HG03095 (cell line): Measurements from ENCODE around the gene SPSB2.

Experiments
- ATAC-seq: cut with Tn5 transposase; IDR thresholded peaks from one replicate; pipeline ENCODE4 v1.9.1; 2021; ENCODE audit warnings: moderate library complexity; ENCODE audit not compliant: unreplicated experiment

The SPSB2 gene

GRCh38 chr12:6853626-6854025, 19.5 kb downstream of the SPSB2 start:
- ATAC-seq, result no peak

GRCh38 chr12:6852651-6853354, 20.3 kb downstream of the SPSB2 start:
- ATAC-seq, result no peak

DNA sequence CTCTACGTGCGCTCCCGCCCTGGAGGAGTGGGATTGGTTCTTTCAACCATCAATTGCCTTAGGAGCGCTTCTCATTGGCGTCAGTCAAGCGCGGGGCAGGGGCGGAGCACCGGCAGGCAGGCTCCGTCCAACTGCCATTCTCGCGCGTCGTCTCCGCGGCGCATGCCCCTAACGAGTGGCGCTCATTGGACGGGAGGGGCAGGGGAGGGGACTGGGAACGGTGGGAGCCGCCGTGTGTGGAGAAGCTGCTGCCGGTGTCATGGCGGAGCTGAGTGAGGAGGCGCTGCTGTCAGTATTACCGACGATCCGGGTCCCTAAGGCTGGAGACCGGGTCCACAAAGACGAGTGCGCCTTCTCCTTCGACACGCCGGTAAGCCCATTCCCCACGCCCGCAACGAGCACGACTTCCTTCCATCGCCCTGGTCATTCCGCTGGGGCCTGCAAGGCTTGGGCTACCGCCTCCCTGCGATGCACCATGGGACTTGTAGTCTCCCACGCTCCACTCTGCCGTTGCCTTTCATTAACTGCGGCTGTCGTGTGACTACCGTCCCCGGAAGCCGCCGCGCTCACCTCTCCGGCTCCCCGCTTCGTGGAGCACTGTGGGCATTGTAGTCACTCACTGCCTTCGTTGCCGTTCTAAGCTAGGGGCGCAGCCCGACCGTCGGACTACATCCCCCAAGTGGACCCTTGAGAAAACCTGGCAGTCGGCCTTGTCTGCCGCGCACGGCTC, 21.0 kb downstream of the SPSB2 start, which contains the start of gene USP5:
TSS of gene USP5 (plus strand) at position 230 of the 730 bp plus-strand sequence. CDS start at position 260, 30 bp downstream.
- peak; percentile 68 for ATAC-seq

- peak; percentile 53 for ATAC-seq
These were observed 21.8 kb downstream of the SPSB2 start, which contains the start of gene CDCA3 for GRCh38 chr12:6851153-6851920. CDCA3 (minus strand) TSS chr12:6851286; CDS start chr12:6850952, 334 bp downstream.

GRCh38 chr12:6850796-6851152, 22.3 kb downstream of the SPSB2 start:
- ATAC-seq, result no peak

- no peak for ATAC-seq
These were observed 23.0 kb downstream of the SPSB2 start for GRCh38 chr12:6849976-6850560.

- ATAC-seq, result no peak
These were observed 23.7 kb downstream of the SPSB2 start for GRCh38 chr12:6849427-6849826.

DNA sequence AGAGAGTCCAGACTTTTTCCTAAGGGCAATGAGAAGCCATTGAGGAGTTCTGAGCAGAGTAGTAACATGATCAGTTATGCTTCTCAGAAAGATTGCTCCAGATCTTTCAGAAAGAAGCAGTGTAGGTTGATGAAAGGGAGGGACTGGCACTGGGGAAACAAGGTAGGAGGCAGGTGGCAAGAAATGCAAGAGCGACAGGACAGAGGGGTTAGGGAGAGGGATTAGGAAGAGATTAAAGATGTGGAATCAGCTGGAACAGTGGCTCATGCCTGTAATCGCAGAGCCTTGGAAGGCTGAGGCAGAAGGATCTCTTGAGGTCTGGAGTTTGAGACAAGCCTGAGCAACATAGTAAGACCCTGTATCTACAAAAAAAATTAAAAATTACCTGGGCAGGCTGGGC, 25.4 kb downstream of the SPSB2 start:
- no peak for ATAC-seq

GRCh38 chr12:6846316-6846869, 26.7 kb downstream of the SPSB2 start:
- no peak for ATAC-seq

DNA sequence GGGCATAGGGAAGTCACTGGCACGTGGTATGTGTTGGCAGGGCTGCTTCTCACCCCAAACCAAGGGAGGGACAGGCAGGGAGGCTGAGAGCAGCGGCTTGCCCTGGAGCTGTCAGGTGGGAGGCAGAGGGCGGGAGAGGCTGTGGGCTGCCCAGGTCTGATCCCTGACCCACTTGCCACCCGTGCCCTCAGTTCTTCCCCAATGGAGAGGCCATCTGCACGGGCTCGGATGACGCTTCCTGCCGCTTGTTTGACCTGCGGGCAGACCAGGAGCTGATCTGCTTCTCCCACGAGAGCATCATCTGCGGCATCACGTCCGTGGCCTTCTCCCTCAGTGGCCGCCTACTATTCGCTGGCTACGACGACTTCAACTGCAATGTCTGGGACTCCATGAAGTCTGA, 27.7 kb downstream of the SPSB2 start:
- ATAC-seq, result no peak

DNA sequence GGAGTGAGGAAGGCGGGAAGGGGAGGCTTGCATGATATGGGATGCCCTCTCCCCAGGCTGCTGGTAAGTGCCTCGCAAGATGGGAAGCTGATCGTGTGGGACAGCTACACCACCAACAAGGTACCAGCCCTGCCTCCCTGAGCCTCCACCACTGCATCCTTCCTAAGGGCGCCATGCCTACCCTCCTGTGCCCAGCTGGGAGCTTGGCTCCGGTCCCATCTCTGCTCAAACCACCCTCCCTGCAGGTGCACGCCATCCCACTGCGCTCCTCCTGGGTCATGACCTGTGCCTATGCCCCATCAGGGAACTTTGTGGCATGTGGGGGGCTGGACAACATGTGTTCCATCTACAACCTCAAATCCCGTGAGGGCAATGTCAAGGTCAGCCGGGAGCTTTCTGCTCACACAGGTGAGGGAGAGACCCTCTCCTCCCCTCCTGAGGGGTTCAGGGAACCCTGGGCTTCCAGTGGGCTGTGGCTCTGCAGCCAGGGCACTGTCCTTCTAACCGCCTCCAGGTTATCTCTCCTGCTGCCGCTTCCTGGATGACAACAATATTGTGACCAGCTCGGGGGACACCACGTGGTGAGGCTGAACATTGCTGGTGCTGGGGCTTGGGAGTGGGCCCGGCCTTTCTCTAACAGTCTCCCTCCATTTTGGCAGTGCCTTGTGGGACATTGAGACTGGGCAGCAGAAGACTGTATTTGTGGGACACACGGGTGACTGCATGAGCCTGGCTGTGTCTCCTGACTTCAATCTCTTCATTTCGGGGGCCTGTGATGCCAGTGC, 29.8 kb downstream of the SPSB2 start:
- ATAC-seq, result no peak

GRCh38 chr12:6842075-6842474, 31.0 kb downstream of the SPSB2 start:
- no peak for ATAC-seq

DNA sequence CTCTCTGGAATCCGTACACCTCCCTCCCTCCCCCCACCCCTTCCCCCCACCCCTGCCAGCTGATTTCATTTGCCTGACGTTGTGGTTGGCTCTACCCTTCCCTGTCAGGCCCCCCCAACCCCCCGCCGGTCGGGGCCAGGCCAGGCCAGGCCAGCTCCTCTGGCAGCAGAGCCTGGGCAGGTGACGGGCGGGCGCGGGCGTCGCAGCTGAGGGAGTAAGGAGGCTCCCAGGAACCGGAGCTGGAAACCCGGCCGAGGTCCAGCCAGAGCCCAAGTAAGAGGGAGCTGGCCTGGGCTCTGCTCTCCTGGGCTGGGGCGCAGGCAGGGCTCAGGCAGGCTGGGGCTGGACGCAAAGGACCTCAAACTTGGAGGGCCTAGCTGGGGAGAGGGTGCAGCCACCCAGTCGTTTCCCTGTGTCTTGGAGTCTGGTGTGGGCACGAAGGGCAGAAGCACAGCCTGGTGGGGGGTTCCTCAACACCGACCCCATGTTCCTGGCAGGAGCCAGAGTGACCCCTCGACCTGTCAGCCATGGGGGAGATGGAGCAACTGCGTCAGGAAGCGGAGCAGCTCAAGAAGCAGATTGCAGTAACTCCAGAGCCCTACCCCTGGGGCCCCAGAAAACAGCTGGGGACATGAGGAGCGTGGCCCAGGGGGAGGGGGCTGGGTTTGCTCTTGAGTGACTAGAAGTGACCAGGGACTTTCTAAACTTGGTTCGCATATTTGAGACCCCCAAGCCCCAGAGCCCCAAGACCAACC, 32.2 kb downstream of the SPSB2 start, which contains the start of gene GNB3:
TSS of gene GNB3 (plus strand) at position 165 of the 755 bp plus-strand sequence. CDS start at position 528, 363 bp downstream.
- no peak for ATAC-seq

GRCh38 chr12:6840330-6840729, 32.8 kb downstream of the SPSB2 start:
- no peak for ATAC-seq

DNA sequence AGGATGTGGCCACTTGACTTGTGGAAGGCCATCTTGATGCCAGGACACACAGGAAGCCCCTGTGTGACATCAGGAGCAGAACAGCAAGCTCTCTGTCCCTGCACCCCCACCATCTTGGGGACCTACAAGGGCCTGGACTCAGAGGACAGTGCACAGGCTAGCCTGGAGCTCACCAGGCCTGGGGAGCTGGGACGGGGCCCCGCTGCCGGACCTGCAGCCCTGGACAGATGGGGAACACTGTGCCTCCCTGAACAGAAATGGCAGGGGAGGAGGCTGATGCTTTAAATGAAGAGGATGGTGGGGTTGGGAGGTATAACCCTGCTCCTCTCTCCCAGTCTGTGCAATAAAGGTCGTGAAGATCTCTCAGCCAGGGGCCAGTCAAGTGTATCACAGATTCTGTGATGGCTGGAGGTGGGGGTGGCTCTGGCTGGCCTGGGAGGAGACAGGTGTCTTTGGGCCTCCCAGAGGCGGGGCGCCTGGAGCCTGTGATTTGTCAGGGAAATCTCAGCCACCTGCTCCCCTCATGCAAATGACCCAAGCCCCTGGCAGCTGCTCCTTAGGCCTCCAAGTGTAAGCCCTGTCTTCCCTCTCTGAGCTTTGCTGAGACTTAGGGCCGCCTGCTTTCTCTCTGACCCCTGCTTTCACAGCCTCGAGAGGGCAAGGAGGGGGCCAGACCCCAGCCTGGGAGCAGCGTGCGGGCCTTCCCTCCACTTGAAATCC, 33.5 kb downstream of the SPSB2 start:
- ATAC-seq, result peak; percentile 87

DNA sequence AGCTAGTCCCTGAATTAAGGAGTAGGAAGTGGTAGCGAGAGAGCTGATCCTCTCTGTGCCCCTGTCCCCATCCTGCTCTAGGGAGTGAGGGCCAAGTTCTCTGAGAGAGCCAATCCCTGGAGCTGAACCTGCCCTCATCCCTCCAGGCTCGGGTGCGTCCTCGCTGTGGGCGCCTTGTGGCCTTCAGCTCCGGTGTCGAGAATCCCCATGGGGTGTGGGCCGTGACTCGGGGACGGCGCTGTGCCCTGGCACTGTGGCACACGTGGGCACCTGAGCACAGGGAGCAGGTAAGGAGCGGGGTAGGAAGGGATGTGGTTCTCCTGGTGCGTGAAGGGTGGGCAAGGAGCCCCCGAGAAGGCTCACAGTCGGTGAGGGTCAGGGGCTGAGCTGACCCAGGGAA, 34.2 kb downstream of the SPSB2 start:
- ATAC-seq, result no peak

DNA sequence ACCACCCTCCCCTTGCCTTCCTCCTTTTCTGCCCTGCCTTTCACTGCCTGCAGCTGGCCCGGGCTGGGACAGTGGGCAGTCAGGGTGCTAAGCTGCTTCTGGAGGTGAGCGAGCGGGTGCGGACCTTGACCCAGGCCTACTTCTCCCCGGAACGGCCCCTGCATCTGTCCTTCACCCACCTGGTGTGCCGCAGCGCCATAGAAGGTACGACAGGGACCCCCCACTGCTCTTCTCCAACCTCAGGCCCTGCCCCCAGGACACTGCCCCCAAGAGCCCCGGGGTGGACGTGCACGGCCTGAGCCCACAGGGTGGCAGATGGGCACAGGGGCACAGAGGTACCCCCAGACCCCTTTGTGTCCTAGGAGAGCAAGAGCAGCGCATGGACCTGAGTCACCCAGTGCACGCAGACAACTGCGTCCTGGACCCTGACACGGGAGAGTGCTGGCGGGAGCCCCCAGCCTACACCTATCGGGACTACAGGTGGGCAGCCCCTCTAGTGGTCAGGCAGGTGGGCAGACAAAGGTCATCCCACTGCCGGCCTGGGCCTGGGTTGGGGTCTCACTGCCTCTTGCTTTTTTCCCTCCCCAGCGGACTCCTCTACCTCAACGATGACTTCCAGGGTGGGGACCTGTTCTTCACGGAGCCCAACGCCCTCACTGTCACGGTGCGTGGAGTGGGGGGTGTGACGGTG, 35.6 kb downstream of the SPSB2 start:
- ATAC-seq, result no peak

DNA sequence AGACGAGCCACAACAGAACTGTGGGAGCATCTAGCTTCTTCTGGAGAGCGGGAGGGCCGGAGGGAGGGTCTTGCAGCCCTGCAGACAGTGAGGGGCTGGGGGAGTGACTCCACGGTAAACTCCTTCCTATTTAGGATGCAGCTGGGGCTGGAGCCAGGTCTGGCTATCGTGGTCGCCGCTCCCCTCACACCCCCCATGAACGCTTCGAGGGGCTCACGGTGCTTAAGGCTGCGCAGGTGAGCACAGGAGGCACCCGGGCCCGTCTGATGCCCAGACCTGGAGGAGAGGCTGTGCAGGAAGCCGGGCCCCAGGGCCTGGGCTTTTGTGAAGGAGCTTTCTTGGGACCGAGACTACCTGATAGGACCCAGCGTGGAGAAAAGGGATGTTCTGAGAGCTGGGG, 36.3 kb downstream of the SPSB2 start:
- ATAC-seq, result no peak
